GM19328 (cell line): ENCODE data around the gene ITGB2.

Source experiments
- ATAC-seq: cut with Tn5 transposase; IDR thresholded peaks from one replicate; pipeline ENCODE4 v1.9.1; 2021; ENCODE audit warnings: mild to moderate bottlenecking, moderate library complexity; ENCODE audit not compliant: unreplicated experiment

ITGB2 gene

DNA sequence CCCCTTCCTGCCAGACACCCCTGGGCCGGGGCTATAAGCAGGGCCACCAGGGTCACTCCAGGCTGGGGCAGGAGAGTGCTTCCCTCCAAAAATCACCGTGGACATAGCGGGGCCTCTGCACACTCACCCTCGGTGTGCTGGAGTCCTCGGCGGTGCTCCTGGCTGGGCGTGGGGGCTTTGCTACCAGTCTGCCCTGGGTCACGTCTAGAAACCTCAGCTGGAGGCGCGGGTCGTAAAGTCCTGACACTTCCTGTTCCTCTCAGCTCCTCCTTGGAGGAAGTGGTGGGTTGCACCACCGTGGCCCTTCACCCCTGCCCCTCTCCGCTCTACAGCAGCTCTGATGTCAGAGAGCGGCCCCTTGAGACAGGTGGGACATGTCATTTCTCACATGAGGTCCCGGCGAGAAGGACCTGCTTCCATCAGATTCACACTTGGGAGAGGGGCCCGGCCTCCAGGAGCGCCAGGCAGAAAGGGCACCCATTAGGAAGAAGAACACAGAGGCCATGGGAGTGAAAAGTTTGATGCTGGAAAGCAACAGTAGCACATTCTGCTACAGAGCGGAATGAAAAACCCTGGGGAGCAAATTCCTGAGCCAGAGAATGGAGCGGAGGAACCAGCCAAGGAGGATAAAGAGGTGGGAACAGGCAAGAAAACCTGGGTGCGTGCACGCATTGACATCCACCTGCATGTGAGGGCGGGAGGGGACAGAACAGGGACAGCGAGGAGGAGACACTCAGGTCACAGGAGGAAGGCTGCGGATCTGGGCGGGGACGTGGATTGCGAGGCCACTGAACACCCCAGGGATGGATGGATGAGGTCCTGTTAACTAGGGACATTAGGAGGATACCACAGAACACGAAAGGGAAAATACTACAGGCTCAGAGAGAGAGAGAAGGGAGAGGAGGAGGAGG lies at the start of gene ITGB2:
Gene ITGB2 (minus strand): TSS at position 206 of the 911 bp plus-strand sequence. CDS start 10,117 bp downstream, outside the sequence.
- ATAC-seq: no peak

DNA sequence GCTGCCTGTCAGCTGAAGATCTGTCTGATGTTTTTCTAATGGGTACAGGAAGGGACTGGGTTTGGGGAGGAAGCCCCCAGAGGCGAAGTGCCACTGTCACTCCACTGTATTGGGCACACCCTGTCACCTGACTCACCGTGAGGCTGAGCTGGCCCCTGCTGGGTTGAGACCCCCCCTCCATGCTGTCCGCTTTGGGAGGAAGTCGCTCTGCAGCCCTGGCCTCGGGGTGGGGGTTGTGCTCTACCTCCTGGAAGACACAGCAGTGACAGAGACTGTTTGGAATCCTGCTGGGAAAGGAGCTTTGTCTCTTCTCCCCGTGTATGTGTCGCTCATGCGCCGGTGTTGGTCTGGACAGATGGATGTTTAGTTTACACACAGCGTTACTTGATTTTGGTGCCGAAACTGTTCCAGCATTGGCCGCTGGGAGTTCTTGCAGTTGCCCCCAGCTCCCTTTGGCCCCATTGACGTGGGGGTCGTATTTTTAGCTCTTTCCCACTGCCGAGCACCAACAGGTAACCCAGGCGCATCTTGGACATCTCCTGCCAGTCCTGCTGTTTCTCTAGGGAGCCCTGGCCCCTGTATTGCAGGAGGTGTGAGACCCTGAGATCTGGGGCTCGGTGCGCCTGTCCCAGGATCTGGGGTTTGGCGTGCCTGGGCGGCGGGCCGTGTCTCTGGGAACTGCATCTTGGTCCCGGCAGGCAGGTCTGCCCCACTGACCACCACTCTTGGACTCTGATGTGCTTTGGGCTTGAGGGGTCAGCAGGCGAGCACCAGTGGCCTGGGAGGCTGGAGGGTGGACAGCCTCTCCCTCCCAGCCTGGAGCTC lies 49.4 kb upstream of the ITGB2 start:
- ATAC-seq: no peak

DNA sequence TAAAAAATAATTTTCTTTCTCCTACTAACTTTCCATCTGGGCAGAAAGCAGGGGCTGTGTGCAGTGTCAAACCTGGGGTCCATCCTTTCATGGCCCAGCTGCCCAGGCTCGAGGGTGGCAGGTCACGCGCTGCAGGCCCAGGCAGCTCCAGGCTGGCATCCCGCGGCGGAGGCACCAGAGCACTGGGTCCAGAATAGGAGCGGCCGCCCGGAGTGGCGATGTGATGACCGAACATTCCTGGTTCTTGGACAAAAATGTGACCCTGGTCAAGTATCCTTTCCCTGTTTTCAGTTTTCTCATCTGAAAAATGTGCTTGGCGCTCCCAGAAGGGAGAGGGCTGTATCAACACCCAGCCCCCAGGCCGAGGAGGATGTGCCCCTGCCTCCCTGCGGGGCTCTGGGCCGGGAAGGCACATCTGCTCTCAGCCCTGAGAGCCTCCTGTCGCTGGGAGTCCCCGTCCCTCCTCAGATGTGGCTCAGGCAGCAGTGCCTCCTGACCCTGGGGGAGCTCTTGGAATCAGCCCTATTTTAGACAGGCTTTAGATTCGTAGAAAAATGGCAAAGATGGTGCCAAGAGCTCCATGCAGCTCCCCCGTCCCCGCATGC lies 48.5 kb upstream of the ITGB2 start:
- ATAC-seq: no peak

DNA sequence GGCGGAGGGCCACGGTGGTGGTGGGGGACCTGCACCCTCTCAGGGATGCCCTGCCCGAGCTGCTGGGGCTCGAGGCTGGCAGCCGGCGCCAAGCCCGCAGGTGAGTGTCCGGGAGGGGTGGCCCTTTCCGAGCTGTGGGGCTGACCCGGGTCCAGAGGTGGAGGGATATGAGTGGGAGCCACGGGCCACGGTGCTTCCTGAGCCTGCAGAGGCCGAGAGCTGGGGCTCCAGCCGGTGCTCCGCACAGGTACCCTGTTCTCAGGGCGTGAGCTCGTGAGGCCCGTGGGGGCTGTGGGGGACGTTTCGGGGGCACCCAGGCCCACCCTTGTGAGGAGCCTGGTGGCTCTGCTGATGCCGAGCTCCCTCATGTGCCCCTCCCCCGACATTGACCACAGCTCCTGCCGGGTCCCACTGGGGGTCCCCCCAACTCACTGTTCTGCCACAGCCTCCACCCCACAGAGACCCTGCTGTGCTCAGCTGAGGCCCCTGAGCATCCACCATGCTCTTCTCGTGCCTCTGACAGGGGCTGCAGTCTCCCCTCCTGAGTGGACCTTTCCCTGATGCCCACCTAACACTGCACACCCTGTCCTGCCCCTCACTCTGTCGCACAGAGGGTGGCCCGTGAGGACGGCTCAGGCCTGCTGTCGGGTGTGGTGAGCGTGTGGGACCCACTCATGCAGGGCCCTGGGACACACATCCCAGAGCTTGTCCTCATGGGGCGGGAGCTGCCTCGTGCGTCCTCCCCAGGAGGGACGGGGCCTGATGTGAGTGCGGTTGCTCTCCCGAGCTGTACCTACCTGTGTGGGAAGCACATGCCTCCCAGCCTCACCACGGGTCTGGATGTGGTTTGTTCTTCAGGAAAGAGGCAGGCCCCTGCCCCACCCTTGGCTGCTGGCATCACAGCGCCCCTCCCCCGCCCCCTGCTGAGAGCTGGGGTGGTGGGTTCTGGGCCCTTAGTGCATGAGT lies 46.7 kb upstream of the ITGB2 start:
- ATAC-seq: no peak

DNA sequence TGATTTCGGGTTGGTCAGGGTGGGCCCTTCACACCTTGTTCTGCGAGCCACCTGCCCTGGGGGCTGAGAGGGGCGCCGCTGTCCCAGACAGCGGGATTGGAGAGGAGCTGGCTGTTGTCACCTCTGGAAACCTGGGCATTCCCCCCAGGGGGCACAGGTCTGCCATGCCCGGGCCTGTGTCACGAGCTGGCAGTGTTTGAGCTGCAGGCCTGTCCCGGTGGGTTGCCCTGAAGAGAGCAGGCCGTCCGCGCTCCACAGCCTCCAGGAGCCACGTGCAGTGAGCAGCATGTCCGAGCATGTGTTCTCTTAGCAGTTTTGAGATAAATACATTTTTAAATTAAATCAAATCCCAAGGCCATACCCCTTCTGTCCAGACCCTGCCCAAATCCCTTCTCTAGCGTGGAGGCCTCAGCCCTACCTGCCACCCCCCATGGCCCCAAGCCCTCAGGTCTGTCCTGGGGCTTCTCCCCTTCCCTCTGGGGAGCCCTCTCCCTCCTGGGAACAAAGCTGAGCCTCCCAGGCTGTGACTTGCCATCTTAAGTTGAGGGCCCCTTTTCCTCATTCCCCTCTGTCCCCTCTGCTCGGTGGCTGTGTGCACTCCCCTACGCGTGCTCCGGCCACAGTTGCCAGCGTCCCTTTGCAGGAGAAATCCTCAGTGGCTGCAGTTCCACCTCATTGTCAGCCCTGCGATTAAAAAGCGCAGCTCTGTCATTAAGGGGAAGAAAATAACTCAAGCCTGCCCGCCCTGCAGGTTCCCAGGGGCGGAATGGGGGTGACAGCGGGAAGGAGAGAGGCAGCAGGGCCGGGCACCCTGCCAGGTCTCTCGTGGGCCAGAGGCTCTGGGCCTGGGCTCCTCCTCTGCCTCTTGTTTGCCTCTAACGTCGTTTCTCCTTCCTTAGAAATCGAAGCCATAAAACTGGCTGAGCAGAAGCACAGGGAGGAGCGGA lies 45.7 kb upstream of the ITGB2 start:
- ATAC-seq: no peak

DNA sequence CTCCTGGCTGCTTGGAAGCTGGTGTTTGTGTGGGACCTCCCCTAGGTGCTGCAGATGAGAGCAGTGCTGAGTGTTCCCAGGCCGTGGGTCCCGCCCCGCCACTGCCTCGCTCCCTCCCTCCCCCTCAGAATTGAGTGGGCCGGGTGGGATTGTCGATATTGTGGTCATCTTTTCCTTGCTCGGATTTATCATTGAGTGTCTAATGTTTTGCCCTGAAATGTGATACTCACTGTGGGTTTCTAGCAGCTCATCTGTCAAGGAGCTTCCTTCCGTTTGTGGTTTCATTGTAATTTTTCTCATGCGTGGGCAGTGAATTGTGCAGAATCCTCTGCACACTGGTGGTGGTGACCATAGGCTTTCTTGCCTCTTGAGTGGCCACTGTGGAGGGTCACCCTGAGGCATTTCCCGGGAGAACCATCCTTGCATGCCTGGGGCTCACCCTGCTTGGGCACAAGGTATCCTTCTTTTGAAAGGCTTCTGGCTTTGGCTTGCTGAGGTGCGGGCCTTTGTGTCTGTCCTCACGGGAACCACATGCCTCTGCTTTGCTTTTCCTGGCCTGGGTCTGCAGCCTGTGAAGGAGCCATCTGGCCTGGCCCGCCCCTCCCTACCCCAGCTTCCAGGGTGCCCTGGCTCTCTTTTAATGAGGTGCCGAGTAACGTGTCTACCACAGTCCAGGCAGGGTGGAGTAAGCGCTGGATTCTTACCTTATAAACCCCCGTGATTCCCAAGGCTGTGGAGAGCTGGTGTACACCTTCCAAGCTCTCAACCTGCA lies 44.7 kb upstream of the ITGB2 start:
- no peak for ATAC-seq

DNA sequence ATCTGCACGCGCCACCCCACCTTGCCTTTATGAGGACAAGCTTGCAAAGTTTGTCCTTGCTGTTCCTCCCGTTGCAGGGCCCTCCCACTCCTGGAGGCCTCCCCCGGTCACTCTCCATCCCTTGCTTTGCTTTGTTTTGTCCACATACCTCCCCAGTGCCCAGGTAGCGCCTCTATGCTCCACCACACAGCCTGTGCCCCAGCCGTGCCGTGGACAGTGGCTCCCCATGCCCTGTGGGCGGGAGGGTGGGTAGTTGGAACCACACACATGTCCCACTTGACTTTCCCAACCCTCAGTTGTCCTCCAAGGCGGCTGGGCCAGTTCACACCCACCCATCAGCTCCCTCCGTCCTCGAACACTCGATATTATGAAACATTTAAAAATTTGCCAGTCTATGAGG lies 43.7 kb upstream of the ITGB2 start:
- no peak for ATAC-seq

DNA sequence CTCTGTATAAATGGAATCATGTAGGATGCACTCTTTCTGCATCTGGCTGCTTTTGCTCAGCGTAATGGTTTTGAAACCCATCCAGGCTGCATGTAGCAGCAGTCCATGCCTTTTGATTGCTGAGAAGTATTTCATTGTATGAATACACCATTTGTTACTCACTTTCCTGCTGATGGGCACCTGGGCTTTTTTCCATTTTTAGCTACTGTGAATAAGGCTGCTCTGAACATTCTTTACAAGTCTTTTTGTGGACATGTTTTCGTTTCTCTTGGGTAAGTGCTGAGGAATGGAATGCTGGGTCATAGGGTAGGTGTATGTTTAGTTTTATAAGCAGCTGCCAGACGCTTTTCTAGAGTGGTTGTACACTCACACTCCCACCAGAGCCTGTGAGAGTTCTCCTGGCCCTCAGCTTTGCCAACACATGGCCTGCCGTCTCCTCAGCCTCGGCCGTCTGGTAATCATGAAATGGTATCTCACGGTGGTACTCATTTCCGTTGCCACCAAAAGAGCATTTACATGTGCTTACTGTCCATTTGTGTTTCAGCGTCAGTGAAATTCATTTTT lies 41.8 kb upstream of the ITGB2 start:
- ATAC-seq: no peak

DNA sequence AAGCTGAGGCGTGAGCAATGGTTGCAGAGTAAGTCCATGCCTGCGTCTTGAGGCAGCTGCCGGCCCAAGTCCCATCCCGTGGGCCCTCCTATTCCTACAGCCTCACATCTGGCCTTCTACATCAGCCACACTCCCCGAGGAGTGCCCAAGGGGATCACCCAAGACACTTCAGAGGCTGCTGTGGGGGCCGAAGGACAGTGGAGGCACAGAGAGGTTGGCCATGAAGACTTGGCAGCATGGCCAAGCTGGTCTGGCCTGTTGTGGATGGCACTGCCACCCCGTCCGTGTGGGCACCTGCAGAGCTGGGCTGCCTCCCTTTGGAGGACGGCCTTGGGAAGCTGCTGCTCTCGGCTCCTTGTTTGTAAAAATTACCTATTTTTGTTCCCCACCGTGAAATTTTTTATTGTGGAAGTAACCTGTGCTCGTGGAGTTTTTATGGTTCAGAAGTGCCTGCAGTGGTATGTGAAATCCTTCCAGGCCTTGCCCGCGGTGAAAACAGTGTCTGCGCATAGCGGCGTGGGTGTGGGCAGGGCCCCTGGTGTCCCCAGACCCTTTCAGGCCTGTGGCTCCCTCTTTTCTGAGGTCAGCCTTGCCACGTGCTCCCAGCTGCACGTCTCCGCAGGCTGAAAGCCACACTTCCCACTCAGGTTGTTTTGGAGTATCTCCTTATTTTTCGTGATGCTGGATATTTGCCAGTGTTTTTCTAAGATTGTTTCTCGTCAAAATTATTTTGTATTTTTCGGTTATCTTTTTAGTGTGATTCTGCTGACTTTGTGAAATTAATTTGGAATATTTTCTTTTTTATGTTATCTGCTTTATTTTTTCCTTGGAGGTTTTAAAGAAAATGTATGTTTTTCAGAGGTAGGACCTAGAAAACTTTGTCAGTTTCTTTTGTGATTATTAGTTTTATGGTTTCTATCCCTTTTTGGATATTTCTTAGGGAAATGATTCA lies 39.7 kb upstream of the ITGB2 start:
- ATAC-seq: no peak

DNA sequence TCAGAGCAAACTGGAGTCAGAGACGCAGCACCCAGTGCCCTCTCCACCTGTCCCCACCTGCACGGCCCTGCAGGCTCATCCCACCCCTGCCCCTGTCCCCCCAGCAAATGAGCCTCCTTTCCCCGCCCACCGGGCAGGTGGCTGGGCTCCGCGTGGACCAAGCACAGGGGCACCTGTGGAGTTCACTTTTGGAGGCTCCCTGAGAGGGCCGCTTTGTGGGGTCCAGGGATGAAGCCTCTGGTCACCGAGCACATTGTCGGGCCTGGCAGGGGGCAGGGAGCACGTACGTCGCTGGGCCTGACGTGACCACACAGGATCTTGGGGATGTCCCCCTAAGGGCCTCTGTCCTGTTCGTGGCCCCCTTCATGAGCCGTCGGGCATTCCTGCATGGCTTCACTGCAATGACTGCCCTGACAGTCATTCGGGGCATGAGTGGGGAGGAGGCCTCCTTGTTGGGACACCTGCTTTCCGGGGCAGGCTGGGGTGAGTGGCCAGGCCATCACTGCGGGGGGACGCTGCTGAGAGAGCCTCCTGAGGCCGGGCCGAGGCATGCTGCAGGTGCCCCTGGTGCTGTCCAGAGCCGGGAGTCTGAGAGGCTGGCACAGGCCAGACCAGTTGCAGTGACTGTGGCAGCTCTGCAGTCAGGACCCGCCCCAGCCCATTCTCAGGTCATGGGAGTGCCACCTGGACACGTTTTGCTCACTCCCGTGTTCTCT lies 38.8 kb upstream of the ITGB2 start:
- ATAC-seq: no peak

DNA sequence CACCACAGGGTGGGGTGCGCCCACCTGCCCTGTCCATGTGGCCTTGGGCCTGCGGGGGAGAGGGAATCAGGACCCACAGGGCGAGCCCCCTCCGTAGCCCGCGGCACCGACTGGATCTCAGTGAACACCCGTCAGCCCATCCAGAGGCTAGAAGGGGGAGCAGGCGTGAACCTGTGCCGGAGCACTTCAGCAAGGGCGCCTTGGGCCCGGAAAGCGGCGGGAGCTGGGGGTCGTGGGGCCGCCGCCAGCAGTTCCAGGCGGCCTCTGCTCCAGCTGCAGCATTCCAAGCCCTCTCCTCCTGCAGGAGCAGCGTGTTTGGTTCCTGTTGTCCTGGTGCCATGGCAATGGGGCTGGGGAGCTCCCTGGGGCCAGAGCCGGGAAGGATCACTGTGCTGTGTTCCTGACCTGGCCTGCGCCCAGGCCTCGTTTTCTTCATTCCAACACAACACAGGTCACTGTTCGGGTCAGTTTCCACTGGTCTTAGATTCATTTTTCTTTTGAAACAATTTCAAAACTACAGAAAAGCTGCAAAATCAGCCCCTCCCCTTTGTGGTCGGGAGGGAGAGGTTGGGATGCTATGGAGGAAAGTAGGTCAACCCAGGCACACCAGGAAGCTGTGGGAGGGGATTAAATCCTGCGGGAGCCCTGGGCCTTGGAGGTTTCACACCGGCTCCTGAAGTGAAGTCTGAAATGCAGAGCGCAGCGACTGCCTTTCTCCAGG lies 37.9 kb upstream of the ITGB2 start:
- no peak for ATAC-seq

DNA sequence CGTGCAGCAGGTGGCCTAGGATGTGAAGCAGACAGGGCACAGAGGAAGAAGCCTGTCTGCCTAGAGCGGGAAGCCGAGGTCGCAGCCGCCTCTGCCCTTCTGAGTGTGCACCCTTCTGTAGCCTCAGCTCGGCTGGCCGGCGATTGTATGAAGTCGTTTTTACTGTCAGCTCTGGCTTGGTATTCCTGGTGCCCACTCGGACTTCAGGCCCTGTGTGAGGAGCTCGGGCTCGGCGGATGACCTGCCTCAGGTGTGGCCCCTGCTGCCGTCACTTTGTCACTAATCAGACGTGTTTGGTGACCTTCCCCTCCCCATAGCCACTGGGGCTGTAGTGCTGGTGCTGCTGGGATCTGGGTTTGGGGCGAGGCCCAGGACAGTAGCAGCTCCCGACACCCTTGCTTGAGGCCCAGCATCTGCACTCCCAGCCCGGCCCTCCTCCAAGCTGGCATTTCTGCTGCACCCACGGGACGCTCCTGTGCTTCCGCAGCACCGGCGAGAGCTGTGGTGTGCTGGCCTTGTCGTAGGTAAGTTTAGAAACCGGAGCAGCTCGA lies 37.3 kb upstream of the ITGB2 start:
- ATAC-seq: no peak

DNA sequence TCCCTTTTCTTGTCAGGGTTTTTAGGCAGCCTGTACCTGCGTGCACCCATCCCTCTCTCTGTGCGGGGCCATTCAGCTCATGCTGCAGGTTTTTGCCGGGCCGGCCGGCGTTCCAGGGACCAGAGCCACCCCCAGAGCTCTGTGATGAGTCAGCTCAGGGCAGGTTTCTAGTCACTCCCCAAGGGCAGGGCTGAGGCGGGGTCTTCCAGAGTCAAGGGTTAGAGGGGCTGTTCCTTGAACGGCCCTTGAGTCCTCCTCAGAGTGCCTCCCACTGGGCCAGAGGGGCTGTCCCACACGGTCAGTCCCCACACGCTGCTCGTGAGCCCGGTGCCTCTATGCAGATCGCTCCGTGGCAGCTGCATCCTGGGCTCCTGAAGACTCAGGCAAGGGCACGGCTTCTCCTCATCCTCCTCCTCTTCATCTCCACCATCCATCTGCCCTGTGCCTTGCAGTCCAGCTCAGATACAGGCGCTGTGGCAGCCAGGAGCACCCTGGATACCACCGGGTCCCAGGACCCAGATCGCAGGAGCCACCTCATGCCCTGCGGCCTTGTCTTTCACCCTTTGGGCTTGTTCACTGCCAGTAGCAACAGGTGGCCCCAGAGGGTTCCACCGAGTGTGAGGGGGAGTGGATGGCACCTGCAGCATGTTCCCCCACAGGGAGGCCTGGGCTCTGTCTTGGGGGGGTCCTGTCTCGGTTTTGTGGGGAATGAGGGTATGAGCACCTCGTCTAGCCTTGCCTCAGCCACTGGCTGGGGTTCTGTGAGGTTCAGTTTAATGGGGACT lies 36.5 kb upstream of the ITGB2 start:
- no peak for ATAC-seq

DNA sequence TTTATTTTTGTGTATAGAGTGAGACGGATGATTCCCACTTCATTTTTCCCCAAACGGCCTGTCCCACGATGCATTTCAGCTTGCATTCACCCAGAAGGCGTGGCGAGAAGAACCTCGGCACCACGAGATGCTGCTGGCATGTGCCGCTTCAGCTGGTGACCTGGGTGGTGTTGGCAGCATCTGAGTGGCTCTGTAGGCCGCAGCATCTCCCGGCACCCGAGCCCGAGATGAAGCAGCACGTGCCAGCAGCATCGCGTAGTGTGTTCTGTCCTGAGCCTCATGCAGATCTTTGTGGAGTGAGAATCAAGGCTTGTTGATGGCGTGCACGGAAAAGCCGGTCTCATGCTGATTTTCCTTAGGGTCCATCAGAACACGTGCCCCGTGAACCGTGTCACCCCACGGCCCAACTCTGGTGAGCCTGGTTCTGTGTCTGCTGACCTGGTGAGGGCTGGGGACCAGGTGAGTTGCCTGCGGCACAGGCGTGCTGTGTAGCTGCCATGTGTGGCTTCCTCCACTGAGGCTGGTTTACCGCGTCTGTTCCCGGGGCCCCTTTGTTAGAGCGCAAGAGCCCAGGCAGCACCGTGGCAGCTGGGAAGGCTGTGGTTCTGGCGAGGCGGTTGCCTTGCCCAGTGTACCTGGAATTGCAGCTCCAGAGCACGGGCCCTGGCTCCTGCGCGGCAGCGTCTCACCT lies 35.8 kb upstream of the ITGB2 start:
- ATAC-seq: no peak
